HG02970 (cell line): ENCODE measurements around the gene TBC1D30.

Experiments
- ATAC-seq: cut with Tn5 transposase; IDR thresholded peaks from one replicate; pipeline ENCODE4 v1.9.1; 2021; ENCODE audit warnings: mild to moderate bottlenecking, moderate library complexity, moderate number of reproducible peaks; ENCODE audit not compliant: unreplicated experiment, low FRiP score

The TBC1D30 gene

GRCh38 chr12:64903479-64904152 lies 79.2 kb downstream of the TBC1D30 start:
- ATAC-seq: no peak

GRCh38 chr12:64907097-64907496 lies 82.7 kb downstream of the TBC1D30 start:
- no peak for ATAC-seq

- no peak for ATAC-seq
Measured at GRCh38 chr12:64909124-64909523, 84.7 kb downstream of the TBC1D30 start.

- no peak for ATAC-seq
Measured at GRCh38 chr12:64911081-64911480, 86.6 kb downstream of the TBC1D30 start.

- no peak for ATAC-seq
Measured at GRCh38 chr12:64911912-64912311, 87.5 kb downstream of the TBC1D30 start.

GRCh38 chr12:64912516-64913255 lies 88.2 kb downstream of the TBC1D30 start:
- no peak for ATAC-seq

GRCh38 chr12:64915242-64915641 lies 90.8 kb downstream of the TBC1D30 start:
- no peak for ATAC-seq

GRCh38 chr12:64916411-64917261 lies 92.2 kb downstream of the TBC1D30 start:
- ATAC-seq: no peak

- no peak for ATAC-seq
Measured at GRCh38 chr12:64918344-64918743, 93.9 kb downstream of the TBC1D30 start.

- ATAC-seq: no peak
Measured at GRCh38 chr12:64918801-64919200, 94.4 kb downstream of the TBC1D30 start.

GRCh38 chr12:64922853-64923252 lies 98.4 kb downstream of the TBC1D30 start:
- ATAC-seq: no peak

- no peak for ATAC-seq
Measured at GRCh38 chr12:64923536-64923935, 99.1 kb downstream of the TBC1D30 start.
